ENCODE data around the gene ARHGAP22.

DNA sequence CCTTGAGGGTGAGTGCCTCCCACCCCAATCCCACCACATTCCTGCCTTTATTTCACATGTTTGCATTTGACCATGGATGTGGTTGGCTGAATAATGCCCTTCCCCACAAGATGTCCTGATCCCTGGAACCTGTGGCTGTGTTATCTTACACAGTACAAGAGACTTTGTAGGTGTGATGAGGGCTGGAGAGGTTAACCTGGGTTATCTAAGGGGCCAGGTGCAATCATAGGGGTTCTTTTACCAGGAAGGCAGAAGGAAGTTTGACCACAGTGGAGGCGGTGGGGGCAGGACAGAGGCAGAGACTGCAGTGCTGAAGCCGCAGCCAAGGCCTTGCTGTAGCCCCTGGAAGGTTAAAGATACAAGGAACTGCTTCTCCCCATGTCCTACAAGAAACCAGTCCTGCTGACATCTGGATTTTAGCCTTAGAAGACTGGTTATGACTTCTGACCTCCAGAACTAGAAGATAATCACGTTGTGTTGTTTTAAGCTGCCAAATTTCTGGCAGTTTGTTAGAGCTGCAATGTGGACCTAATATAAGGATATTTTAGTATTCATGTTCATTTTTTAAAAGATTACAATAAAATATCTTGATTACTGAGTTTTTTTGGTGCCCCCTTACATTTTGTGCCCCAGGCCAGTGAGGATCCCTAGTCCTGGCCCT is 136.6 kb downstream of the ARHGAP22 start:
- TF ChIP-seq CTCF (IDR thresholded peaks at IDR 0.05) (no peak), ZFX (IDR thresholded peaks at IDR 0.05; ENCODE audit: borderline replicate concordance) (no peak)
